ENCODE results near the gene PROB1. TPM values are rescaled to one million over a fixed set of nuclear protein-coding genes. Genes with fewer than 3 reads are reported as not detected.

The PROB1 gene
- total and polyA plus RNA-seq, 2 of the 13 experiments (the other 11 are each of a cell fraction or from before 2014, with no cell fraction given): 0.69 to 1.1 TPM

GRCh38 chr5:139403787-139404483 lies 9.0 kb upstream of the PROB1 start, which contains the start of gene SPATA24 (continued):
- TF ChIP-seq HBP1 (CRISPR knock-in tag; IDR thresholded peaks at IDR 0.05; ENCODE audit: low read depth) (peak; percentile 62), ZNF343 (CRISPR knock-in tag; IDR thresholded peaks at IDR 0.05) (no peak), THYN1 (CRISPR knock-in tag; IDR thresholded peaks at IDR 0.05; ENCODE audit: borderline replicate concordance, low read depth) (no peak), ZNF747 (CRISPR knock-in tag; IDR thresholded peaks at IDR 0.05; ENCODE audit: borderline replicate concordance) (peak; percentile 17; the same call in 1 of the 2 replicates), ZMYM2 (CRISPR knock-in tag; IDR thresholded peaks at IDR 0.05) (no peak), HDAC6 (IDR thresholded peaks at IDR 0.05; ENCODE audit: low read depth, low read length) (no peak), PAF1 (CRISPR knock-in tag; IDR thresholded peaks at IDR 0.05) (no peak), ZNF33B (CRISPR knock-in tag; IDR thresholded peaks at IDR 0.05) (no peak), NFE2L1 (CRISPR knock-in tag; IDR thresholded peaks at IDR 0.05; ENCODE audit: borderline replicate concordance) (no peak), HIVEP1 (CRISPR knock-in tag; IDR thresholded peaks at IDR 0.05) (peak; percentile 72), SNRNP70 (IDR thresholded peaks at IDR 0.05; ENCODE audit: low read depth, low read length) (no peak), ZNF574 (CRISPR knock-in tag; IDR thresholded peaks at IDR 0.05) (no peak; the same call in 1 of the 2 replicates), DDIT3 (CRISPR knock-in tag; IDR thresholded peaks at IDR 0.05) (no peak), ZNF350 (CRISPR knock-in tag; IDR thresholded peaks at IDR 0.05; ENCODE audit: borderline replicate concordance, low read depth) (0 out of 2 replicates have a peak, but pooled peaks have one; percentile 64), FOXO4 (CRISPR knock-in tag; conservative IDR thresholded peaks at IDR 0.05) (no peak), FOXC1 (CRISPR knock-in tag; IDR thresholded peaks at IDR 0.05; ENCODE audit: borderline replicate concordance) (peak; percentile 70; the same call in 1 of the 2 replicates), ZNF280D (CRISPR knock-in tag; IDR thresholded peaks at IDR 0.05) (peak; percentile 93), ZNF652 (CRISPR knock-in tag; IDR thresholded peaks at IDR 0.05; ENCODE audit: borderline replicate concordance, low read depth) (no peak), ZNF598 (CRISPR knock-in tag; IDR thresholded peaks at IDR 0.05; ENCODE audit: borderline replicate concordance) (0 out of 2 replicates have a peak, but pooled peaks have one; percentile 30), KLF9 (CRISPR knock-in tag; IDR thresholded peaks at IDR 0.05; ENCODE audit: low read depth) (no peak)
